Gastrocnemius medialis (tissue), 4 donors: ENCODE measurements around the gene ATP2A1.

Experiments
- POLR2A ChIP-seq, 2 donors: fragments of 450-650 bp; IDR thresholded peaks; one replicate each; pipeline ENCODE4 v1.6.1; 2017; ENCODE audit warnings: antibody characterized with exemption in 2 of 2, mild to moderate bottlenecking in 2 of 2, moderate library complexity in 2 of 2
- TF ChIP-seq, protein P1 (sequence below), 5 experiments: fragments of 450-650 bp in 3 of 5; fragments of 200-600 bp in 2 of 5; sonication (generic) in 2 of 5; IDR thresholded peaks in 4 of 5; conservative IDR thresholded peaks in 1 of 5; 1 replicate in 4 of 5; 2 replicates in 1 of 5; pipeline ENCODE4 v1.5.1; 2016 to 2019; ENCODE audit warnings: antibody characterized with exemption in 5 of 5, mild to moderate bottlenecking in 3 of 5, moderate library complexity in 3 of 5

DNA sequence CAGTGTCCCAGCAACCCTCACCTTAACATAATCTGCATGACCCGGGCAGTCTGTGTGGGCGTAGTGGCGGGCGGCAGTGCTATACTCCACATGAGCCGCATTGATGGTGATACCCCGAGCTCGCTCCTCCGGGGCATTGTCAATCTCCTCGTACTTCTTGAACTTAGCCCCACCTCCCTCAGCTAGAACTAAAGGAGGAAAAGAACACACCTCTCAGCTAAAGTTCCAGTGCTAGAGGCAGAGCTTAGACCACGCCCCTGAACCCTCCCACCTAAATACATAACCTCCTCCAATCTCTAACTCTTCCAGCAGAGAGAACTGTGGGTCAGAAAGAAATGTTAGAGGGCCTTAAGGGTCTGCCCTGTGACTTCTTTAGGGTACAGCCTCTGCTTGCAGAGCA, 33.0 kb upstream of the ATP2A1 start:
- TF ChIP-seq, protein P1, sequence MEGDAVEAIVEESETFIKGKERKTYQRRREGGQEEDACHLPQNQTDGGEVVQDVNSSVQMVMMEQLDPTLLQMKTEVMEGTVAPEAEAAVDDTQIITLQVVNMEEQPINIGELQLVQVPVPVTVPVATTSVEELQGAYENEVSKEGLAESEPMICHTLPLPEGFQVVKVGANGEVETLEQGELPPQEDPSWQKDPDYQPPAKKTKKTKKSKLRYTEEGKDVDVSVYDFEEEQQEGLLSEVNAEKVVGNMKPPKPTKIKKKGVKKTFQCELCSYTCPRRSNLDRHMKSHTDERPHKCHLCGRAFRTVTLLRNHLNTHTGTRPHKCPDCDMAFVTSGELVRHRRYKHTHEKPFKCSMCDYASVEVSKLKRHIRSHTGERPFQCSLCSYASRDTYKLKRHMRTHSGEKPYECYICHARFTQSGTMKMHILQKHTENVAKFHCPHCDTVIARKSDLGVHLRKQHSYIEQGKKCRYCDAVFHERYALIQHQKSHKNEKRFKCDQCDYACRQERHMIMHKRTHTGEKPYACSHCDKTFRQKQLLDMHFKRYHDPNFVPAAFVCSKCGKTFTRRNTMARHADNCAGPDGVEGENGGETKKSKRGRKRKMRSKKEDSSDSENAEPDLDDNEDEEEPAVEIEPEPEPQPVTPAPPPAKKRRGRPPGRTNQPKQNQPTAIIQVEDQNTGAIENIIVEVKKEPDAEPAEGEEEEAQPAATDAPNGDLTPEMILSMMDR (IDR thresholded peaks at IDR 0.05 in 4 of 5, conservative IDR thresholded peaks at IDR 0.05 in 1 of 5), result no peak
- no peak for TF ChIP-seq POLR2A (IDR thresholded peaks at IDR 0.05)
